Right kidney (tissue), 1 donor: ENCODE measurements around the gene PITX3.
"Not testable (repeated sequence)": the region's sequence is repeated elsewhere in the genome, so short reads cannot be mapped to it uniquely, and the experiment has no call there.

ENCODE experiments used
- DNase-seq: peaks from one replicate; pipeline ENCODE4 v3.0.0-alpha.2; 2016

The PITX3 gene

DNA sequence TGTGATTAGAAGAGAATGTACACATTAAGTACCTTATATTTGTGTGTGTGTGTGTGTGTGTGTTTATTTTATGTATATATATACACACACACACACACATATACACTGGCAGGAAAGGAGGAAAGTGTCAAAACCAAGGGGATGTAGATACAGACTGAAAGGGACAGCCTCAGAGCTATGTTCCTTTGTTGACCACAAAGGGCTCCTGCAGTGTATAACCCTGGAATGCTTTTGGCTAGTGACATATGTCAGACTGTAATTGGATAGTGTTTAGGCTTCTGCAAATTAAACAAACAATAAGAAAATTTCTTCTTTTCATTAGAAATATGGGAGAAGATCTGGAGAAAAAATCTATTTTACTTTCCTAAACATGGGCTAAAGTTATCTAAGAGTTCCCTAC, 19.9 kb upstream of the PITX3 start:
- DNase-seq: no peak

DNA sequence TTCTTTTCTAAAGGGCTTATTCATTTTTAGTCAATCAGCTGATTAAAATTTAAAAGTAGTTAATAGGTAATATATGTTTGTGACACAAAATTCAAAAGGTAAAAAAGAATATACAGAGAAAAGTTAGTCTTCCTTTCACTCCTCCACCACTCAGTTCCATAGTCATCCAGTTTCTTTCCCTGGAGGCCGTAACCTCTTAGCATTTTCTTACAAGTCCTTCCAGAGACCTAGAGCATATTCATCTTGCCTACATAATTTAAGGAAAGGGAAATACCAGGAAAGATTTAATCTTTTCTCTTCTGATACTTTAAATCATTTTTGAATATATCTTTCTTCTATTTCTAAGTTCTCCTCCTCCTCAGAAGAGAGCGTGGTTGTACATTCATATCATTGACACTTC, 14.1 kb upstream of the PITX3 start:
- no peak for DNase-seq

DNA sequence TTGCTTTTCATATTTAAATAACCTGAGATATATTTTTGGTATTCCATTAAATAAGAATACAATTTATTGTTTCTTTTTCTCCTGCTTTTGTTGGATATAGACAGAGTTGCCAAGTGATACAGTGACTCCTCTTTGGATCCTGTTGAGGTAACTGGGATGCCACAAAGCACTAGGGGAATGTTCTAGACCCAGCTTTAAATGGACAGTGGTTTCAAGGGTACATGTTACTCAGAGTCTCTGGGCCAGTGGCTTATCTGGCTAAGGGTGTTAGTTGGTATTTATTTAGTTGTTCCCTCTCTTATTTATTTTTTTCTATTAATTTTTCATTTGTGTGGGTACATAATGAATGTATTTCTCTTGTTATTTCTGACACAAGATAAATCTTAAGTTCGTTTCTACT, 13.1 kb upstream of the PITX3 start:
- DNase-seq: no peak

DNA sequence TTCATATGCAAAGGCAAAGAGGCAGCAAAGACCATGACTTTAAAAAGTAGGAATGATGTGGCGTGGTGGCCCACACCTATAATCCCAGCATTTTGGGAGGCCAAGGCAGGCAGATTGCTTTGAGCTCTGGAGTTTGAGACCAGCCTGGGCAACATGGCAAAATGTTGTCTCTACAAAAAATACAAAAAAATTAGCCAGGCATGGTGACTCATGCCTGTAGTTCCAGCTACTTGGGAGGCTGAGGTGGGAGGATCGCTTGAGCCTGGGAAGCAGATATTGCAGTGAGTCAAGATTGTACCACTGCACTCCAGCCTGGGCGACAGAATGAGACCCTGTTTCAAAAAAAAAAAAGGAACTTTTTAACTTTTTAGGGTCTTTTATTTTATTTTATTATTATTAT, 11.2 kb upstream of the PITX3 start:
- DNase-seq: not testable (repeated sequence)

DNA sequence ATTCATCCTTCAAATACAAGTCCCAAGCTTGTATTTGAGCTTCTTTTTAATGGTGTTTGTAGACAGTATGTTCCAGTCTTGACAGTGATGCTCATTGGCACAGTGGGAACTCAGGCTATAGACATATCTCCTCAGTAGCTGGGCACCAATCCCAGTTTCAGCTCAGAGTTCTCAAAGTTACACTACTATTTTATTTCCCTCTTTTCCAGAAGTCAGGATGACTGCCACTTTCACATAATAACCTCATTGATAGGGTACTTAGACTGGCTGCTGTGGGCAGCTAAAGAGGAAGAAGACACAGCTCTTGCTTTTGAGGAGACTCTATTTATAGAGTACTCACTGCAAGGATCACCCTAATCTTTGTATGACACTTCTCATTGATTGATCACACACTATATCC, 6.4 kb upstream of the PITX3 start:
- DNase-seq: no peak

DNA sequence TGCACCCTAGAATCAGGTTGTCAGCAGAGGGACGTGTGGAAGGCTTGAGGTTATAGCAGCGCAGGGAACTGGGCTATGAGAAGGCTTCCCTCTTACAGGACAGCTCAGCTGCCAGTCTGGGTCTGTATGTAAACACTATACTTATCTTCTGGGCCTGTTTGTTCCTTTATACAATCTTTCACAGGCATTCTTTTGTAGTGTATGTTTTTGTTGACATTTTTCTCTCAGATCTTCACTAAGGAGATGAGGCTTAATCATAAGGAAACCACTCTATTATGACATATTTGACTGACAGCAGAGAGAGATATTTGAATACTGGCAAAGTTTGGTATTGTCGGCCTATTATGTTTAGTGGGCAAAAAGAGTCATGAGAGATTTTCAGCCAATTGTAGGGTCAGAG, 4.9 kb upstream of the PITX3 start:
- no peak for DNase-seq

DNA sequence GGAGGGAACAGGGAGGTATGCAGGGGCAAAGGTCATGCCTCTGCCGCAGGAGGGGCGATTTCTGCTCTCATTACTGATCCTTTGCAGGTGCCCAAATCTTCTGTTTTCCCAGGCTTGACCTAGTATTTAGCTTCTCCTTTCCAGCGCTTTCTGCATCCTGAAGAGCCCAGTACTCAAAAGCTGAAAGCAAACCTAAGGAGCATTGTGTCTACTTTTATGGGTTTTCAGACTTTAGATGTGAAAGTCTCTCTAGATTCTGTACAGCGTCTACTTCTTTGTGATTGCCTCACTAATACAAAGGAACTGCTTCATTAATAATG, 4.6 kb upstream of the PITX3 start:
- no peak for DNase-seq

DNA sequence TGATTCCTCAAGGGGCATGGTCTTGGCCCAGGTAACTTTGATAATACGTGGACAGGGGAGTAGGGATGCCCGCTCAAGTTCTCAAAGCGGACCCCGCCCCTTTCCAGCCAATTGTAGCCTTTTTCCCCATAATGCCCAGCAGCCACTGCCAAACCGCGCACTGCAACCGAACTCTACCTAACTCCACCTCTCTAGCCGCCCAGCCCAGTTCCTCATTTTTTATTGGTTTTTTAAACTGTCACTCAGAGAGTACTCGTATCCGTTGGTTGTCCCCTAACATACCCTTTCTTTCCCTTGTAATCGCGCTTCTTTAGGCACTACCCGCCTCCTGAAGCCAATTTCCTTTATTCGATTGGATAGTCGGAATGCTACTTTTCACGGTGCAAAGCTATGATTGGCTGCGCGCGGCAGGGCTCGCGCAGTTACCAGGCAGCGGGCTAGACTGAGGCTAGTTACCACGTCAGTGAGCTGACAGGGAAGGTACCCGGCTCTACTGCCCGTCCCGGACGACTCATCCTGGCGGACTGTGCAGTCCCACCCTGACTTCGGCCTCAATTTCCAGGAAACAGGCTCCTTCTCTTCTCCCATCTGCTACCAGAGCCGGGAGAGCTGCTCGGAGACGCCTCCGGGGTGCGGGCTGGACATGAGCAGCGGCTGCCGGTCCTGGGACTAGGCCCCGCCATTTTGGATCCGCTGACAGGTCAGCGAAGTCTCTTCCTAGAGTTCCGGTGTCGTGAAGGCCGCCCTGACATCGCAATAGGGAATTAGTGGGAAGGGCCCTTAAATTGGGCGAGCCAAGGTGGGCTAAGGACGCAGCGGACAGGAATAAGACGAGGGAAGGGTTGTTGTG, 4.0 kb upstream of the PITX3 start, which contains the start of gene GBF1:
GBF1 (plus strand) TSS at position 451 of the 850 bp plus-strand sequence. CDS start 13,407 bp downstream, outside the sequence.
- peak; percentile 96 for DNase-seq

DNA sequence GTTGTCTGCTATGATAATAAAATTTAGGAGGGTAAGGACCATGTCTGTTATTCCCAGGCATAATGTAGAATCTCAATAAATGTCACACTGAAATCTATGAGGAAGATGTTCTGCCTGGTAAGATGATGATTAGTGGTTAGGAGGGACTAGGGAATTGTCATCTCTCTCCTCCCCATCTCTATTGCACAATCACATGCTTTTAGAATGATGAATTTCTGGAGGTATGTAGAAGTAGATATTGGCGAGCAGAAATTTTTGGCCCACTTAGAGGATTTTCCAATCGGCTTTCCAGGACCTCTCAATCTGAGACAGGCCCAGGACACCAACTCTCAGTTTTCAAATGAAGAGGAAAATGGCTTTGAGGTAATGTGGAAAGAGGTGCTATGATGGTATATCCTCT, 2.0 kb upstream of the PITX3 start:
- DNase-seq: no peak

DNA sequence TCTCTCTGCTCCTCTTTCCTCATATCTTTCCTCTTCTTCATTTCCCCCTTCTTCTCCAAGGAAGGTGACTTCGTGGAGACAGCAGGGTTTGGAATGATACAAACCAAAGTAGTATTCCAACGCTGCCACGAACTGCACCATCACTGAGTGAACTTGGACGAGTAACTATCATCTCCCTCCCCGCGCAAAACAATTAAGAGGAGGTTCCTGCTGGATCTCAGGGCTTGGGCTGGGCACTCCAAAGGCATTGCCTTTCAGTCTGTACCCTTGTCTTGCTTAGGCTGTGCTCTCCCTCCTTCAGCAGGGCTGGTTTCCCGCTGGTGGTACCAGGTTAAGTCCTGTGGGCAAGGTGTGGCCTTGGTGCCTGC, 790 bp upstream of the PITX3 start:
- DNase-seq: no peak

DNA sequence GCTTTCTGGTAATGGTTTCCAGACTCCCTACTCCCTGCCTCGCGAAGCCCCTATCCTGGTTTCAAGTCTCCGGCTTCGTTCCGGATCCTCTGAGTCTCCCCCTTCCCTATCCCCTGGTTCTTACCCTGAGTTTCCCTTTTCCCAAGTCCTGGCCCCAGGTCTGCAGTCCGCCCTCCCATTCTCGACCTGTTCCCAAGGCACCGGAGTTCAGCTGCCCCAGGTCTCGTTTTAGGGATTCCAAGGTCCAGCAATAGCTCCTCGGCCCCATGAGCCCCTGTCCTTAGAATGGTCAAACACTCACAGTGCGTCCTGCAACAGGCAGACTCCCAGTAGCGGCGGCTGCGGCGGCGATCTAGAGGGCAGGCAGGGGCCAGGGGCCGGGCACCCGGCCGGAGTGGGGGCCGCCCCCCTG, 274 bp downstream of the PITX3 start:
- peak; percentile 73 for DNase-seq

DNA sequence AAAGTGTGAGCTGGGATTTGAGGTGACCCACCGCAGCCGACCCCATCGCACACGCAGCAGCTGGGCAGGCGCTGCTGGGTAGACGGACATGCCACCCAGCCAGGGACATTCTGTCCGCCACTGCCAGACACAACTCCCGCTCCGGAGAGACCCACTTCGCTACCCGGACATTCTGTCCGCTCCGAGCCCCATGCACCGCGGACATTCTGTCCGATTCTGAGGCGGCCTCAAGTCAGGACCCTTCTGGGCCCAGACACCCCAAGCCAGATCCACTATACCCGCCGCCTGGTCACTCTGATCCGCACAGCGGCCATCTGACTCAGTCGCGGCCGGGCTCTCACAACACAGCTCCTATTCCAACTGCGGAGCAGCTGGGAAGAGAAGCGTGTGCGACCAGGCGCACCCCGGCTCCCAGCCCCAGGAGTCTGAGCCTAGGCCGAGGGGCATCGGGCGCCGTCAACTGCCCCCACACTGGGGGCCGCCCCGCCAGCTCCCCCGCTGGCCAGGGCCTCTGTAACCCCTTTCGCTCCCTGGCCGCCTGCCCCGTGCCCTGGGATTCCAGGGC, 763 bp downstream of the PITX3 start:
- DNase-seq: peak; percentile 74

DNA sequence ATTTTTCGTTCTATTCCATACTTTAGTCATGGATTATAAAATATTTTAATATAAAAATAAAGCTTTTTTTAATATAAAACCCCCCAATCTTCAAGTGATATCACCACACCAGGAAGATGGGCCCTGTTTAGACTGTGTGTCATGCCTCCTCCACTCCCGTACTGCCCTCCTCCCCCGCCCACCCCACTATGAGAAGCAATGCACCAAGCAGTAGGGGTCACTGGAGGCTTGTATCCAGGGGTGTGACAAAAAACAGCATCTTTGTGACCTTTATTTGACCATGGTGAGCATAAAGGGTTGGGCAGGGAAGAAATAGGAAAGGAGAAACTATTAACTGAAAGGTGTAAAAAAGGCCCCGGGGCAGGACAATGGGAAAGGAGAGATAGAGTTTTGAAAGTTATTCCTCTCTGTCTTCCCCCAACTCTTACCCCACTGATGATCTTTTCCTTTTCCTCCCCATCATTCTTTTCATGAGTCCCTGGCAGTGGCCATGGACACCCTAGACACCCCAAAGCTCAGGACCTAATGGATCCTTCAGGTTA, 3.5 kb downstream of the PITX3 start:
- no peak for DNase-seq

DNA sequence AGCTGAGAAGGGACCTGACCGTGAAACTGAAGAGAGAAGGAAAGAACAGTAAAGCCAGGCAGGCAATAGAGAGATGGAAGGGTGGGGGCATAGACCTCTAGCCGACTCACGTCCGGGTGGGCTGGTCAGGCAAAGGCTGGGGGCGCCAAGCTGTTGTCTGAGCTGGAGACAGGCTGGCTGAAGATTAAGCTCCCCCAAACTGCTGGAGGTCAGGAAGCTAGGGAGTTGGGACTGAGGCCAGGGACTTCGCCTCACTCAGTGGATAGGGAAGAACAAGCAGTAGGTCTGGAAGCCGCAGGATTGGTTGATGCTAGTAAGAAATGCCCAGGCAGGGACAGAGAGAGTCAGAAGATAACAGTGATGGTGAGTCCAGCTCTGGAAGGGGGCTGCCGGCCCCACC, 5.3 kb downstream of the PITX3 start:
- no peak for DNase-seq

DNA sequence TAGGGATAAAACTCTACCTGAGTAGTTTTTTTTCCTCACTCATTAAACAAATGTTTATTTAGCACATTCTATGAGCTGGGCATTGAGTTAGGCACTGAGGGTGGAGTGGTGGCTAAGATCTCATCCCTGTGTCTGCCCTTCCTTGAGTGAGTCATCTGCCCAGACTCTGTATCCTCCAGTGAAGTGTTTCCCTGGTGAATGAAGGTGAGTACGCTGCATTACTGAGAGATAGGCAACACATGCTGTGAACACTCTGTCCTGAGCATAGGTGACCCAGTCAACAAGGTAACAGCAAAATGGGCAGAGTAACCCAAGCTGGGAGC, 5.8 kb downstream of the PITX3 start:
- DNase-seq: no peak

DNA sequence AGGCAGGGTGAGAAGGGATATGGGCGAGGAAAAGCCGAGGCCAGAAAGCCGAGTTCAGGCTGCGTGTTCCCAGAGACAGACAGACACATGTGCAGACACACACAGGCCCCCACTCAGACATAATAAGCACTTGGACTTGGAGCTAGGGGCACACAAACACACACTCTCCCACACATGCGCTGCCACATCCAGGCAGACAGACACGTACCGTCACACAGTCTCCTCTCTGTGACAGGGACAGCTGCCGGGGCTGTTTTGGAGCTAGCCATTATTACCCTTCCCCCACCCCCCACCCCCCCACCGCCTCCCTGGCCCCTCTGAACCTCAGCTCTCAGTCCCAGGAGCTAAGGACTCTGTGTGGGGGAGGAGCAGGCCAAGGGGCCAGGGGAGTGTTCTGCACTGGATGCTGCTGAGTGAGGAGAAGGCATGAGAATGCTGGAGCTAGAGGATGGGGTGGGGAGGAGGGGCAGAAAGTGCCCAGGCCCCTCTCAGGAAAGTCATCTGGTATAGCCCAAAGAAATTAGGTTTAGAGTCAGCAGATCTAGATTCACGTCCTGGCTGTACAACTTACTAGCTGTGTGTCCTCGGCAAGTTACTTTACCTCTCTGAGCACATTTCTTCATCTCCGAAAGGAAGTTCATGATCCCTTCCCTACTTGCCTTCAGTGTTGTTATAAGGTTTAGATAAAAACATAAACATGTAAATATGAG, 6.3 kb downstream of the PITX3 start:
- no peak for DNase-seq

DNA sequence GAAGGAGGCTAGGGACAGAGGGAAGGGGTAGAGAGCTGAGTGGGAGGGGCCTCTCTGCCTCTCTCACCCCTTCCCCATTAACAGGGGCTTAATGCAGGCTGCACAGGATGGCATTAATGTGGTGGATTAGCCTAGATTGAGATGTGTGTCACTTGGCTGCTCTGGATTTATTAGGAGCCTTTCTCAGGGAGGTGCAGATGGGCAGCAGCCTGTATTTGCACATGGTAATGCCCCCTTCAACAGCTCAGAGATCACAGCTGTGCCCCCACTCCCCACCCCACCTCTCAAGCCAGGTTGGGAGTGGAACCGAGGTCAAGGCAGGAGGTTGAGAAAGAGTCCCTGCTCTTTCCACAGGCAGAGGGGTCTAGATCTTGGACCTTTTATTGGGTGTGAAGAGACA, 7.3 kb downstream of the PITX3 start:
- no peak for DNase-seq

DNA sequence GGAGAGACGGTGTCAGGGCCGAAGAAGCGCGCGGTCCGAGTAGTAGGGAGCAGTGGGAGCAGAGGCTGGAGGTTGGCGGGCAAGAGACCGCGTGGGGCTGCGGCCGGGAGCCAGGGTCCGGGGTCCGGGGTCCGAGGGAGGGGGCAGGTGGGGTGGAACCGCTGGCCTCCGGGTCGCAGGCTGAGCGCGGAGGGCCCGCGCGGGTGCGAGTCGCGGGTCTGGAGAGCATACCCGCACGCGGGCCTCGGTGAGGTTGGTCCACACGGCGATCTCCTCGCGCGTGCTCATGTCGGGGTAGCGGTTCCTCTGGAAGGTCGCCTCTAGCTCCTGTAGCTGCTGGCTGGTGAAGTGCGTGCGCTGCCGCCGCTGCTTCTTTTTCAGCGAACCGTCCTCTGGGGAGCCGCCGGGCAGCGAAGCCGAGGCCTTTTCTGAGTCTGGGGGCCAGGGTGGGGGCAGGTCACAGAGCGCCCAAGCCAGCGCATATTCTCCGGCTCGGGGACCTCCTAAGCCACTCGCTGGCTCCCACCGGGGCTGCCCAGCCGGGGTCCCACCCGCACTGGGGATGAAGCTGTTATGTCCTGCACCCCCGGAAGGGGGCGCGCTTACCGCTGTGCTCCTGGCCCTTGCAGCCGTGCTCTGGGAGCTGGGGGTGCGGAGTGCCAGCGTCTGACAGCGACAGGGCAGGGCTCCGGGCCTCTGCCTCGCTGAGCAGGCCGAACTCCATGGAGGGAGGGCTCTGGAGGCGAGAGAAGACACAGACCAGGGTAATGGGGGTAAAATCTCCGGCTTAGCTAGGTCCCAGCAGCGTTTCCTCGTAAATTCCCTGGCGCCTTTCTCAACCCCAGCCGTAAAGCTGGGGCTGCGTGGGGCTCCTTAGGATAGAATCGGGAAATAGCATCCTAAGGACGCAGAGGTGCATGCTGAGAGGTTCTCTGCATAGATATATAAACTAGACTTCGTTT, 9.7 kb downstream of the PITX3 start:
- peak; percentile 41 for DNase-seq

DNA sequence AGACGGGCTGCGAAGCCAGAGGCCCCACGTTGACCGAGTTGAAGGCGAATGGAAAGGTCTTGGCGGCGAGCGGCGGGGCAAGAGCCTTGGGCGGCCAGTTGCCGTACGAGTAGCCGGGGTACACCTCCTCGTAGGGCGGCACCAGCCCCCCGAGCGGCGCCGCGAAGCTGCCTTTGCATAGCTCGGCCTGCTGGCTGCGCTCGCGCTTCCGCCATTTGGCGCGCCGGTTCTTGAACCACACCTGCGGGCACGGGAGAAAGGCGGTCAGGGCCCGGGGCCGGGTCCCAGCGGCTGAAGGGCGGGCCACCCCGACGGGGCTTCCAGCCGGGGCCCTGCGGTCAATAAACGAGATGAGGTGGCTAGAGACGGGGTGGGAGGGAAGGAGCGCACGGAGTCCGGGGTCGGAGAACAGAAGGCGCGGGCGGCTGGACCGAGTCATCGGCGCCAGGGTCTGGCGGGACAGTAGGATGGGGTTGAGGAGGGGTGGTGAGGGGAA, 10.4 kb downstream of the PITX3 start:
- DNase-seq: peak; percentile 73

DNA sequence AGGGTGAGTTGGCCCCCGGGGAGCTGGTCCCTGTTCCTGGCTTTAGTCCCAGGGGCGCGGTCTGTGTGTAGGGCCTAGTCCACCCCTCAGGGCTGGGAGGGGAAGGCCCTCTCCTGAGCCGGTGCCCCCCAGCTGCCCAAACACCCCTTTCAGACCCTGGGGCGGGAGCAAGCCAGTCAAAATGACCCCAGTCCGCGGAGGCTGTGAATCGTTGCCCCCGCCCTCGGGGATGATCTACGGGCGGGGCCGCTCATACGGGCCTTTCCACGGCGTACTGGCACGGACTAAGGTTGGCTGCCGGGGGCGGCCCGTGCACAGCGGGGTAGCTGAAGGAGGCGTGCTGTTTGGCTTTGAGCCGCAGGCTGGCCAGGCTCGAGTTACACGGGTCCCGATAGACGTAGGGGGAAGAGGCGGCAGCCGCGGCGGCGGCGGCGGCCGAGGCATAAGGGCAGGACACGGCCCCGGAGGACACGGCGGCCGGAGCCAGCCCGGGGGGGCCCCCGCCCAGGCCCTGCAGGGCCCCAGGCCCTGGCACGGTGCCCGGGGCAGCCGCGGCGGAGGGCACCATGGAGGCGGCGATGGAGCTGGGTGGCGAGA, 10.9 kb downstream of the PITX3 start:
- DNase-seq: peak; percentile 68

DNA sequence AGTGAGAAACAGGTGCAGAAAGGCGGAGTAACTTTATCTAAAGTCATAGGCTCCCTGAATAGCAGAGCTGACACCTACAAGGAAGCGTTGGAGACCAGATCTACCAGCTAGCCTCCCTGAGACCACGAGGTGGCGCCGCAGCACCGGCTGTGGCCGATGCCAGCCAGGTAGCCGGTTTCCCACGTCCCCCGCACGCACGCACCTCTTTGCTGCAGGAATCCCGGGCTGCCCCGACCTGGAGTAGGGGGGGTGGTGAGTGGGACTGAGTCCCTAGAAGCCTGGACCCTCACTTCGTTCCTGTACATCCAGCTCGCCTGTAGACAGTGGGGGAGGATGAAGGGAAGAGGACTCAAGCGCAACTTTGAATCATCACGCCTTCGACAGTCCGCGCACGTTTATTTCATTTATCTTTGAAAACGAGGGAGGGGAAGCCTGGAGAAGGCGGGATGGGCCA, 11.5 kb downstream of the PITX3 start:
- DNase-seq: peak; percentile 86

DNA sequence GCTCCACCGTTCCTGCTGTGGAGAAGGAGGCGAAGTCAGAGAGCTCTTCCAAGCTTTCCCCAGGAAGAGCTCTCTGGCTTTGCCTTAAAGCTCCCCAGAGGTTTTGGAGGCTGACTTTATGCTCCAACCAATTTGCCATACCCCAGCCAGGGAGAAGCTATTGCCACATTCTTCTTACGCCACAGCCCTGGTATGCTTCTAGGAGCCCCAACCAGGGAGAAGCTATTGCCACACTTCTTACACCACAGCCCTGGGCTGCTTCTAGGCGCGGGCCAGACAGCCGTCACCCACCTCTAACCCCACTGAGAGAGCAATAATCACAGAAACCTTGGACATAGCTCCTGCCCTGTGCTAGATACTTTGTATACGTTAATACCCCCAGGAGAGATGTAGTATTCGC, 14.3 kb downstream of the PITX3 start:
- no peak for DNase-seq
